Measurements from ENCODE around the gene FOXA2.

FOXA2 gene

GRCh38 chr20:22560817-22561216, 23.6 kb downstream of the FOXA2 start:
- Mint-ChIP-seq H3K4me3 (no peak overlapping the region), H3K36me3 (ENCODE audit: low read depth) (no peaks in the 10 kb centered on the region), H3K27ac (no peak overlapping the region), H3K27me3 (ENCODE audit: low read depth, poor library complexity) (peaks cover 100% of the 10 kb centered on the region), H3K4me1 (no peaks in the 10 kb centered on the region), H3K9me3 (no peaks in the 10 kb centered on the region)
- no peak for TF ChIP-seq CTCF (IDR thresholded peaks at IDR 0.05)
- peak; percentile 26 for DNase-seq

DNA sequence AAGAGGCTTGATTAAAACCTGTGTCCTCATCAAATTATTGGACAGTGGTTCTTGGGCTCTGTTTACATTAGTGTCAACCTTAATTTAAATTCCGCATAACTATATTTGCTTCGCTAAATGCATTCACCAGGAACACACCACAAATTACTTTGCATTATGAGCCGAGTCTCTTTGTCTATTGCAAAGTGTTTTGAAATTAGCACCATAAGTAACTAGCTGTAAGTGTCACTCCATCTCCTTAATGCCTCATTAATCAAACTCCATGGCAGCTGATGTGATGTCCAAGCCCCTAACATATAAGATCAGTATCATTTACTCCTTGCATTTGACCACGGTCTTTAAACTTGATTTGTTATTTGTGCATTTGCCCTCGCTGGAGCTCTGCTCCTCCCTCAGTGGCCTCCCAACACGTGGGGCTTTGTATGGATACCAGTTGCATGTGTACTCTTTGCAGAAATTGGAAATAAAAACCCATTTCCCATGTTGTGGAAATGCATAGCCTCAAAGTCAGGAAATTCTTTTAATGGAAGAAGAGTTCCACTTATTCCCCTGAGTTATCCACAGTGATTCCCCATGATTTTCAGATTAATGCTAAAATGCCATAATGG, 24.6 kb downstream of the FOXA2 start:
- Mint-ChIP-seq H3K27ac (no peak overlapping the region), H3K36me3 (ENCODE audit: low read depth) (no peaks in the 10 kb centered on the region), H3K4me3 (no peak overlapping the region), H3K9me3 (no peaks in the 10 kb centered on the region), H3K4me1 (no peaks in the 10 kb centered on the region), H3K27me3 (ENCODE audit: low read depth, poor library complexity) (peaks cover 100% of the 10 kb centered on the region)
- TF ChIP-seq CTCF (IDR thresholded peaks at IDR 0.05), result no peak
- no peak for DNase-seq

DNA sequence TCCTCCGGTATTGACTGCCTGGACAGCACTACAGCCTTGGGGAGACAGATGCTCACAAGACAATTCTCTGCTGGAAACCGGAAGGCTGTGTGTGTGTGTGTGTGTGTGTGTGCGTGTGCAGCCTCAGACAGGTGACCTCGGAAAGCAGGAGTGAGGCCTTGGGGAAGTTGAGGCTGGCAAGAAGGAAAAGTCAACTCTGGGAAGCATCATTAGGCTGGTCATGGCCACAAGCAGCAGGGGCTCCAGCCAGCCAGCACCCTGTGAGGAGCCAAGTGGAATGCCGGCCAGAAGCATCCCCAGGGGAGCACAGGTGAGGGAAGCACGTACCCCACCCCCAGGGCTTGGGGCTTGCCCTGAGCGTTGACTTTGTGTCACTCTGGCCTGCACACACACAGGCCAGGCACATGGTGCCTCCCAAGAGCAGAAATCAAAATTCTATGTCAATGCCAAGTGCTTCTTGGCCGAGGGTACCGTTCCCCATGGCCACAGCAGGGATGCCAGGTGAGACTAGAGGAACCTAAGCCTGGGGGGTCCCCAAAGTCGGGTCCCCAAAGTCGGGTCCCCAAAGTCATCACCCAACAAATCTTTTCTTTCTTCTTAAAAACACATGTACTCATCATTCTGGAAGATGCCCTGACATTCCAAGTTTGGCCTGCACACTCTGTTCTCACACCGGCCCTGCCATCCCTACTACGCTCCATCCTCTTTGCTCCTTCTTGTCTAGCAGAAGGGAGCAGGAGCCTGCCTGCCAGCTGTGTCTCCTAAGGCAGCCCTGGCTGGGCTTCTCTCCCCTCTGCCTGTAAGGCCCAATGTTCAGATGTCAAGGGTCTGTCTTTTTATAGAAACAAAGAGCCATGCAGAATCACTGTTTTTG, 26.7 kb downstream of the FOXA2 start:
- no peak for TF ChIP-seq CTCF (IDR thresholded peaks at IDR 0.05)
- Mint-ChIP-seq H3K36me3 (ENCODE audit: low read depth) (no peaks in the 10 kb centered on the region), H3K27me3 (ENCODE audit: low read depth, poor library complexity) (peaks cover 99% of the 10 kb centered on the region), H3K9me3 (peaks cover 15% of the 10 kb centered on the region), H3K27ac (no peak overlapping the region), H3K4me3 (no peak overlapping the region), H3K4me1 (no peaks in the 10 kb centered on the region)
- no peak for DNase-seq

- no peak for TF ChIP-seq CTCF (IDR thresholded peaks at IDR 0.05)
- Mint-ChIP-seq H3K27ac (no peak overlapping the region), H3K27me3 (ENCODE audit: low read depth, poor library complexity) (peaks cover 94% of the 10 kb centered on the region), H3K9me3 (peaks cover 16% of the 10 kb centered on the region), H3K4me1 (no peaks in the 10 kb centered on the region), H3K36me3 (ENCODE audit: low read depth) (no peaks in the 10 kb centered on the region), H3K4me3 (no peak overlapping the region)
- DNase-seq, result no peak
Measured at GRCh38 chr20:22556565-22557056, 27.8 kb downstream of the FOXA2 start.

DNA sequence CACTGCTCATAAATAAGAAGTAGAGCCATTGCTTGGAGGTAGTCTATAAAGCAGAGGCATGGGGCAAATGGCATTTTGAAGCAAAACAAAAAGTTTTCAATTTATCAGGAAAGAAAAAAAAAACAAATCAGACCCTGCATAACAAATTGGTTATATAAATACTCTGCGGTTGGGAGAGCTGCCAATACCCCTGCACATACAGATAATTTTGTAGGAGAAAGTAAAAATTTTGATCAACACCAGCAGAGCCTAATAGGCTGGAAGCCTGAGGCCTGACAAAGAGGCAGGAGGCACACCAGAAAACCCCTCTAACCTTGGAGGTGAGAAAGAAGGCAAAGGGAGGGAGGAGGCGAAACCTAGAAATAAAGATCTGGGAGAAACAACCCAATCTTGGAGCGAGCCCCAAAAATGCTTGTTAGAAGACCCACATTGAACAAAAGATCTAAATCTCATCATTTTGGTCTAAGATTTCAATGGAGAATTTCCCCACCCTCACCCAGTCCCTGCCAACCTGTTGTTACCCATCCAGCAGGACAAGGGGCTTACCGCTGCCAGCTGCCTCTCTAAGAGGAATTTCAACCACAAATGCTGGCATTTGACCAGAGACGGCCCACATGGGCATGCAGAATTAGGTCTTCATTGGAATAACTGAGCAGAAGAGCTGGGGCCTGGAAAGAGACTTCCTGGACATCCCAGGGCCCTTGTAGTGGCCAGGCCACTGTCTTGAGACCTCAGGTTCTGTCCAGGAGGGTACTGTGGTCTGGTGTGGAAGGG, 28.4 kb downstream of the FOXA2 start:
- no peaks in the 10 kb centered on the region for H3K4me1 Mint-ChIP-seq
- no peak overlapping the region for H3K4me3 Mint-ChIP-seq
- DNase-seq, result no peak
- TF ChIP-seq CTCF (IDR thresholded peaks at IDR 0.05), result no peak
- peaks cover 16% of the 10 kb centered on the region for H3K9me3 Mint-ChIP-seq
- H3K27me3 Mint-ChIP-seq (ENCODE audit: low read depth, poor library complexity), result peaks cover 92% of the 10 kb centered on the region
- no peak overlapping the region for H3K27ac Mint-ChIP-seq
- H3K36me3 Mint-ChIP-seq (ENCODE audit: low read depth), result no peaks in the 10 kb centered on the region
